ENCODE results near the gene GRID2.
"Not testable (repeated sequence)": the region's sequence is repeated elsewhere in the genome, so short reads cannot be mapped to it uniquely, and the experiment has no call there.

GRID2 gene

DNA sequence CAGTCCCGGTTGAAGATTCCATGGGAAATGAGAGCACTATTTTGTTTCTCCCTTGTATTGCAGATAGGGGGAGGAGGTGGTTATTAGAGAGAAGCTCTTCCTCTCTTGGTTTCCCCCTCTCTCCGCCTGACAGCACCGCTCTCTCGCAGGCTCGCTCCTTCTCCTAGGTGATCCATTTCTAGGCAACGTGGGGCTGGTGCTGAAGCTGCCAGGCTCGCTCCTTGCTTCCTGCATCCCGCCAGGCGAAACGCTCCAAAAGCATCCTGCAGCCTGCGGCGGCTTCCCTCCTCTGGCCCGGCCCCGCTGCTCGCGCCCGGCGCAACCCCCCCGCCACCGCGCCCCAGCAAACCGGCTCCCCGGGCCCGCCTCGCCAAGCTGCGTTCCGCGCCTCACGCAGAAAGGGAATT, at the start of gene GRID2:
TSS of gene GRID2 (plus strand) at position 346 of the 407 bp plus-strand sequence.
- no peak for DNase-seq (ENCODE audit: low spot score)

DNA sequence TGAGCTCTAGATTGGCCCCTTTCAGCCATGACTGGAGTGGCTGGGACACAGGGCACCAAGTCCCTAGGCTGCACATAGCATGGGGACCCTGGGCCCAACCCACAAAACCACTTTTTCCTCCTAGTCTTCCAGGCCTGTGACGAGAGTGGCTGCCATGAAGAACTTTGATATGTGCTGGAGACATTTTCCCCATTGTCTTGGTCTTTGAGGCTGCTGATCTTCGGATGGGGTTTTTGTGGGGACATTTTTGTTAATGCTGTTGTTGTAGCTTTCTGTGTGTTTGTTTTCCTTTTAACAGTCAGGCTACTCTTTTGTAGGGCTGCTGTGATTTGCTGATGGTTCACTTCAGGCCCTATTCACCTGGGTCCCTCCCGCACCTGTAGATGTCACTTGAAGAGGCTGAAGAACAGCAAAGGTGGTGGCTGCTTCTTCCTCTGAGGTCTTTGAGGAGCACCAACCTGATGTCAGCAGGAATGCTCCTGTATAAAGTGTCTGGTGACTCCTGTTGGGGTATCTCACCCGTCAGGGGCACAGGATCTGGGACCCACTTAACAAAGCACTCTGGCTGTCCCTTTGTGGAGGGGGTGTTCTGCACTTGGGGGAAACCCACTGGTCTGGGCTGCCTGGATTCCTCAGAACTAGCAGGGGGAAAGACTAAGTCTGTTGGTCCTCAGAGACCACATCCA, 49.6 kb upstream of the GRID2 start:
- no peak for DNase-seq (ENCODE audit: low spot score)

DNA sequence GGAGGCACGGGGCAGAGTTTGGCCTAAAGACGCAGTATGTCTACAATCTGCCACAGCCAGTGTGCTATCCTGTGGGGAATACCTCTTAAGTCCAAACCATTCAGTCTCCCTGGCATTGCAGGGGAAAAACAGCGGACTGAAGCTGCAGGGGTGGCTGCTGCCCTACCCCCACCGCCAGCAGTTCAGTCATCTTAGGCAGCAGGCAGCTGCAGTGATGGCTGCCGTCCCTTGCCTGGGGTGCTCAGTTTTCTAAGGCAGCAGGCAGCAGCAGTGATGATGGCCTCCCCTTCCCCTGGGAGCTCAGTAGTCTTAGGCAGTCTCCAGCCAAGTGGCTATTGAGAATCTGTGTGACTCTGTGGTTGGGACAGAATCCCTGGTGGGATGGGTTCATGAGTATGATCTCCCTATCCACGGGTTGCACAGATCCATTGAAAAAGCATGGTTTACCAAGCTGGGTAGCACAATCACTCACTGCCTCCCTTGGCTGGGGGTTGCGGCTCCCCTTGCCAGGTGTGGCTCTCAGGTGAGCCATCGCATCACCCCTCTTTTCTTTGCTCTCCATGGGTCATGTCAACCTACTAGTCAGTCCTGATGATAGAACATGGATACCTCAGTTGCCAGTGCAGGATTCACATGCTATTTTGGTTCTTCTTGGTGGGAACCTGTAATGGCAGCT, 48.9 kb upstream of the GRID2 start:
- DNase-seq (ENCODE audit: low spot score): no peak

DNA sequence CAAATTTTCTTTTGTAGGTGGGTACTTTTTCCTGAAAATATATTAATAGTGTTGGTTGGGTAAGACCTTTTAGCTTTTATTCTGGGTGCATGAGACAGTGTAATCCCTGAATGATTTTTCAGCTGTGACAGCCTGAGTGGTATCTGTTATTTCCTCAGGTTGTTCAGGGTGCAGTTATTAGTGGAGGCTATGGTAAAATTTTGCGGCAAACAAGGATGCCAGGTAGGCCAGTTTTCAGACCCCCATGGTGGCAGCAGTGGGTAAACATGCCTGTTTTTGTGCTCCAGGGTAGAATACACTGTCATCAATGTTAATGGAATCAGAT, 47.9 kb upstream of the GRID2 start:
- no peak for DNase-seq (ENCODE audit: low spot score)

DNA sequence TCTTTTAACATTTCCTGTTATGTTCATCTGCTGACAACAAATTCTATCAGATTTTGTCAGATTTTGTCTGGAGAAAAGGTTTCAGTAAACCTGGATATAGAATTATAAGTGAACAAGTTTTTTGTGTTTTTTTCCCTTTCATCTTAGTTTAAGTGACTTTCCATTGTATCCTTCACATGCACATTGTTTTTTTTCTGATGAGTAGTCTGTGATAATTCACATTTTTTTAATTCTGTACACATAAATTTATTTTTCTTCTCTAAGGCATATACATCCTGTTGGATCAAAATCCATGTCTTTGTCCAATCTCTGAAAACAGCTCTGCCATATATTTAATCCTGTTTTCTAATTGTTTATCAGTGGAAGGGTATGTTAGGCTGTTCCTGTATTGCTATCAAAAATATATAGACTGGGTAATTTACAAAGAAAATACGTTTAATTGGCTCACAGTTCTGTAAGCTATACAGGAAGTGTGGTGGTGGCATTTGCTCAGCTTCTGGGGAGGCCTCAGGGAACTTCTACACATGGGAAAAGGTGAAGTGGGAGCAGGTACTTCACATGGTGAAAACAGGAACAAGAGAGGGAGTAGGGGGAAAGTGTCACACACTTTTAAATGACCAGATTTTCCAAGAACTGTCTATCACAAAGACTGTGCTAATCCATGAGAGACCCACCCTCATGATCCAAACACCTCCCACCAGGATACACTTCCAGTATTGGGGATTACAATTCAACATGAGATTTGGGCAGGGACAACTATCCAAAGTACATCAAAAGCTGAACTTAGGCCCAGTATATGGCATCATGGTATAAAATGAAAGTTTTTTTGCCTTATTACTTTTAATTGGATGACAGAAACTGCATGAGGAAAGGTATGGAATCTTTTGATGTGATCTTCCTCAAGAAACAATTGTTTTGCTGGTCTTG, 45.6 kb upstream of the GRID2 start:
- DNase-seq (ENCODE audit: low spot score): no peak

DNA sequence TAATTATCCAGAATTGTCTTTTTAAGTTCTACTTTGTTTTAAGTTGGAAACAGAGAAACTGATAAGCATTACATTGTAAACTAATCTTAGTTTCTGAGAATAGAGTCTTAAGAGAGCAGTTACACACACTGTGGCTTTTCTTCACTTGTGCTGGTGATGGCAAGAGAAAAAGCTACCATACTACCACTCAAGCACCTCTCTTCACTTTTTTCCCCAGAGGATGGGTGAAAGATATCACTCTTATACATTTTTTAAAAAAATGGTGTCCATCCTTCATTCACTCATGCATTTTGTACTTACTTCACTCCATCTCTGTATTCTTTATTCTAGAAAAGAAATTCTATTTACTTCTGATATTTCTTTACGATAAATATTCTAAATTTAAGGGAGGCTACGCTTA, 42.5 kb upstream of the GRID2 start:
- DNase-seq (ENCODE audit: low spot score): no peak

DNA sequence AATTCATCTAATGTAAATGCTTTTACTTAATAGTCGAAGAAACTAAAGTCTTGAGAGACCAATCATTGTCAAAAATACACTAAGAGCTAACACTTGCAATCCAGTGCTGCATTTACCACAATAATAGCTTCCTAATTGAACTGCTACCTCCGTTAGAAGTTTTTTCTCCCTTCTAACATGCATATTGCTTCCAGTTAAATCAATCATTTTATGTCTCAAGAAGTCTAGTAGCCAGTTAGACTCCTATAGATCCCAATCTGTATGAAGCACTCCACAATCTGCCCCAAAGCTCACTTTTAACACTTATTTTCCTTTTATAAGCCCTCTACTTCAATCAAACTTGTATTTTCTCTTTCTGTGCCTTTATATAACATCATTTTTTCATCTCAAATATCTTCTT, 41.4 kb upstream of the GRID2 start:
- no peak for DNase-seq (ENCODE audit: low spot score)

DNA sequence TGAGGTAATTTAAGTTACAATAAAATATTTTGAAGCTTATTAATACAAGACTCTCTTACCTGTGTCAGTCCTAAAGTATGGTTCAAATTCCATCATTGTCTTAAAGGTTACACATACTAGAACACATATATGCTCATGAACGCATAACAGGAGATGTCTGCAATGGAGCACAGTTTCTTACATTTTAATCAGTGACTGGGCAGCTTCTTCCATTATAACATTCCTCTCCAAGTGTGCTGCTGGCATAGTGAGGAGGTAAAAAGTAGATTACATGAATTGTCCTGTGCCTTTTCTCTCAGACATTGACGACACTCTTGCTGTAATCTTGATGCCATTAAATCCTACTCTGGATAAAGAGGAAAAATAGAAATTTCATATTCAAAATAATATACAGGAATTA, 40.8 kb upstream of the GRID2 start:
- DNase-seq (ENCODE audit: low spot score): no peak

DNA sequence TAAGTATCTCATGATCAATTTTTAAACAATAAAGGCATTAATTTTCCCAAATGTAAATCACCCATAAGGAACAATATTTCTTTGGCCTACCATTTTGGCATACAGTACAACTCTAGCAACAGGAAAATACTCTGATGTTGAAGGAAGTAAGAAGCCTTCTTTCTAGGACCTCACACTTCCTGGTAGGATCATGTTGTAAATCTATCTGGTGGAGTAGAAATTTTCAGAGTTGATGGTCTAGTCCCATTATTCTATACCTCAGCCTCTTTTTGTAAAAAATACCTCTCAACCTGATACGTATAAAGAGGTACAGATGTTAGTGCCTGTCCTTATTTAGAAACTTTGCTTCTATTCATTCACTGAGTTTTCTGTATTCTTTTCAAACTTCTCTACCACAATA, 40.2 kb upstream of the GRID2 start:
- DNase-seq (ENCODE audit: low spot score): no peak

DNA sequence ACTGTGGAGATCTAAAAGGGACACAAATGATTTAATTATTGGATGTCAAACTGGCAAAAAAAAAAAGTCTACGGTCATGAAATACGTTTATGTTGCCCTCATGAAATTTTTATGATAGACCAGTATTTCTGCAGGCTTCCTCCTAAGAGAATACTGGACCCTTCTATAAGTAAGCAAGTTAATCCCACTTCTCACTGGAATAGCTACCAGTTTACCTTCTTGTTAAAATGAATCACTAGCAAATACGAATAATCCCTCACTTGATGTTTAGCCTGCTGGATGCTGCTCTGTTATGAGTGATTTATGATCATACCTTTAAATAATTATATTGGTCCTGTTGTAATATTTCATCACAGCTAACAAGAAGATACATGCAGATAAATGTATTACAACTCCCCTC, 39.6 kb upstream of the GRID2 start:
- DNase-seq (ENCODE audit: low spot score): no peak

DNA sequence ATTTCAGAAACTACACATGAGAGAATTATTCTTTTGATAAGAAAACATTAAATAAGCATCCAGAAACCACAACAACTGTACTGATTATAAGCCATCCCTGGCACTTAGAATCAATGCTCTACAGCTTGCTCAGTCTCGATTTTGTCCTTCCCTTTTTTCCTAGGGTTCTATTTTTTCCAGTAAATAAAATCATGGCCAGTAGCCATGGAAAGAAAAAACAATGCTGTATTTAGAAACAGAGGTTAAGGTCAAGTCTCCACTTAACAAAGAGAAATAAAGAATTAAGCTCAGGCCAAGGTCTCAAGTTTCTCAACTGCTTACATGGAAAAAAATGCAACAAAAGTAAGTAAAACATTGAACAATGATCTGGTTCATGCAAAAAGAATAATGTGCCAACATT, 38.7 kb upstream of the GRID2 start:
- DNase-seq (ENCODE audit: low spot score): no peak

DNA sequence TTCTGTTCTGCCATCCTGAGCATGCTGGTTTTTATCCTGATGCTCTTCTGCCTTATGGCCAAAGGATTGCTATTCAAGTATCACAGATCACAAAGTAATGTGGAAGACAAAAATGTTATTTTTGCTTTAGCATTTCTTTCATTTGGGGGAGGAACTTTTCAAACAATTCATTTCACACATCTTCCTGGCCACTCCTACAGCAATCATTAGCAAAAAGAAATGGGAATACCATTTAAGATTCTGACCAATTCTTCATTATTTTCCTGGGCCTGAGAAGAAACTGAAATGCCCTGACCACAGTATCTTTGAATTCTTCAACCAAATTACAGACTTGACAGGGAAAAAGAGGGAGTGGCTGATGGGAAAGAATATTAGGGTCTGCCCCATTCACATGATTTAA, 38.0 kb upstream of the GRID2 start:
- DNase-seq (ENCODE audit: low spot score): no peak

DNA sequence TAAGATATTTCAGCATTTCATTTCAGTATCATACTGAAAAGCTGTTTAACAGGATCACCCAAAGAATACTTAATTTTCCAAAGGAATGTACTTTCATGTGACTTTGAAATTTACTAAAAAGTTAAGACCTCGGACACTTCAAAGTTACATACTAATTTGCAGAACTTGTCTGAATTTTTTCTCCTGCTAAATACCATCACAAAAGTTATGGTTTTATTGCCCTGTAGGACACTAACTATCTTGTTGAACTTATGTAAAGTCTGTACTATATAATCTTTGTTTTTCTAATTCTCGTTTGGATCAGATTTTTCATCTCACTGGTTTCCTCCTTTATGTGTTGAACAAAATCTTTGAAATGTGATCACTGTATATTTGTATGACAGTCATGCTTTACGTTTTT, 37.2 kb upstream of the GRID2 start:
- DNase-seq (ENCODE audit: low spot score): no peak

DNA sequence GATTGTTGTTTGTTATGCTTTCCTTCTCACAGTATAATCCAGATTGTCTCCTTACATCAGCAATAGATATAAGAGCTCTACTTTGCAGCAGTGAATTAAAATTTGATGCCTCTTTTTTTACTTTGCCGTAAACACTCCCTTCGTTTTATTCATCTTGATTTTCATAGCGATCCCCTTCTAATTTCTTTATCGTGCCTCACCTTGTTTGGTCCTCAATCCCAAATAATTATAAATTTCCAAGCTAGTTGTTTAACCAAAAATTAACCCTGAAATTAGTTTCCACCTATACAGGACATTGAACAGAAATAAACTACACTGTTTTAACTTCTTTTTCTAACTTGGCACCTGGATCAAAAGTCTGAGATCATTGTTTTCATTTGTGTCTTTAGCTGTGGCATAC, 35.1 kb upstream of the GRID2 start:
- no peak for DNase-seq (ENCODE audit: low spot score)

DNA sequence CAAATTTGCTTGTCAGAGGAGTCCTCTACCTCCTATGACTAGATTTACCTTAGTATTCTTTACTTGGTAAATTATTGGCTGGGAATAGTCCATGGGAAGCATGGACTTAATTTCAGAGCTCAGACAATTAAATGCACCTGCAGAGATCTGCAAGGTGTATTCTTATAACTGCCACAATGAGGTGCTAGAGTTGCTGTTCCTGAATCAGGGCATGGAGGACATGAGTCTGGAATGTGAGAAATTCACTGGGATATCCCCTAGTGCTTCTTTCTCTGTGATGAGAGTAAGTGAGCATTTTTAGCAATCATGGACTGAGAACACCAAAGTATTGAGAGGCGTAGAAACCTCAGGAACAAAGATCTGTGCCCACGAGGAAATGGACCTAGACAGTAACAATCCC, 32.9 kb upstream of the GRID2 start:
- DNase-seq (ENCODE audit: low spot score): no peak

DNA sequence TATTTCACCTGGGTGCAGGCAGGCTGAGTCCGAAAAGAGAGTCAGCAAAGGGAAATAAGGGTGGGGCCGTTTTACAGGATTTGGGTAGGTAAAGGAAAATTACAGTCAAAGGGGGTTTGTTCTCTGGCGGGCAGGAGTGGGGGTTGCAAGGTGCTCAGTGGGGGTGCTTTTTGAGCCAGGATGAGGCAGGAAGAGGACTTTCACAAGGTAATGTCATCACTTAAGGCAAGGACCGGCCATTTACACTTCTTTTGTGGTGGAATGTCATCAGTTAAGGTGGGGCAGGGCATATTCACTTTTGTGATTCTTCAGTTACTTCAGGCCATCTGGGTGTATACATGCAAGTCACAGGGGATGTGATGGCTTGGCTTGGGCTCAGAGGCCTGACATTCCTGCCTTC, 32.2 kb upstream of the GRID2 start:
- DNase-seq (ENCODE audit: low spot score): not testable (repeated sequence)

DNA sequence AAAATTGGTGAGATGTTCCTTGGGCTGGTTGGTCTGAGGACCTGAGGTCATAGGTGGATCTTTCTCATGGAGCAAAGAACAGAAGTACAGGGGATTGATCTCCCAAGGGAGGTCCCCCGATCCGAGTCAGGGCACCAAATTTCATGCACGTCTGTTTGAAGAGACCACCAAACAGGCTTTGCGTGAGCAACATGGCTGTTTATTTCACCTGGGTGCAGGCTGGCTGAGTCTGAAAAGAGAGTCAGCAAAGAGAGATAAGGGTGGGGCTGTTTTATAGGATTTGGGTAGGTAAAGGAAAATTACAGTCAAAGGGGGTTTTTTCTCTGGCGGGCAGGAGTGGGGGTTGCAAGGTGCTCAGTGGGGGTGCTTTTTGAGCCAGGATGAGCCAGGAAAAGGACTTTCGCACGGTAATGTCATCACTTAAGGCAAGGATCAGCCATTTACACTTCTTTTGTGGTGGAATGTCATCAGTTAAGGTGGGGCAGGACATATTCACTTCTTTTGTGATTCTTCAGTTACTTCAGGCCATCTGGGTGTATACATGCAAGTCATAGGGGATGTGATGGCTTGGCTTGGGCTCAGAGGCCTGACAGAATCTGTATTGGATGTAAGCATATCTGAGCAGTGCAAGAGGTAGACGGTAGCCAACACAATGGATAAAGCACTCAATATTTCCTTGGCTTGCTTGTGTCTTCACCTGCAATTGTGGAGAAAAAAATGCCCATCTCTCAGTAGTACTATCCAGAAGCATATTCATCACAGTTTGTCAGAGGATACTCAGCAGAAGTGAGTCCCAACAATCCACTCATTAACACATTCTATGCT, 26.5 kb upstream of the GRID2 start:
- DNase-seq (ENCODE audit: low spot score): not testable (repeated sequence)

DNA sequence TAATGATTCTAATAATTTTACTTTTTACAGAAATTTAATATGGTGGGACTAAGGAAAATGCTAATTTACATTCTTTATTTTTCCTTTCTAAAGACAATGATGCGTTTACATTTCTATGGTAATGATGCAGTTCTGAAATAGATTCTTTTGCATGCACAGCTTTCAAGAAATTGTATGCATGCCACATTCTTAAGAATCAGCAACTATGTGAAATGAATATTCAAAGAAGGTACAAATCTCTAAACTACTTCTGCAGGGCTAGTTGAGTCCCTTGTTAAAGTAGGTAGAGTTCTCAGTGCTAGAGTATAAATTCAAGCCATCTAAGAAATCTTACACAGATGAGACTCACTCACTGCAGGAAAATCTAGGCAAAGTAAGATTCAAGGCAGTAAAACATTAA, 24.5 kb upstream of the GRID2 start:
- no peak for DNase-seq (ENCODE audit: low spot score)

DNA sequence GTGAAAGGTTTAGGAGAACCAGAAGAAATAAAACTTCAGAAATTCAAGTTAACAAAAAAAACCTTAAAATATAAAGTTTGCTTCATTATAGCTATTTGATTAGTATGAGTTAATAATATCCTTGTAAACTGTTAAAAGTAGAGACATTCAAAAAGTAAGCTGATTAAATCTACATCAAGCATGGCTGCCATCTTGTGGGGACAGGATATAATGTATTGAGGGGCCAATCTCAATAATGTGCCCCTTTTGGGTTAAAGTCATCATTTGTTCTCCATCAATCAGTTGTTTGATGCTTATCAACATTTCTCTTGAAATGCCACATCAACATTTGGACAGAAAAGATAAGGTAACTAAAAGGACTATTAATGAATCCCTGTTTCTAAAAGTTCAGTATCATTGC, 4.6 kb upstream of the GRID2 start:
- DNase-seq (ENCODE audit: low spot score): no peak

DNA sequence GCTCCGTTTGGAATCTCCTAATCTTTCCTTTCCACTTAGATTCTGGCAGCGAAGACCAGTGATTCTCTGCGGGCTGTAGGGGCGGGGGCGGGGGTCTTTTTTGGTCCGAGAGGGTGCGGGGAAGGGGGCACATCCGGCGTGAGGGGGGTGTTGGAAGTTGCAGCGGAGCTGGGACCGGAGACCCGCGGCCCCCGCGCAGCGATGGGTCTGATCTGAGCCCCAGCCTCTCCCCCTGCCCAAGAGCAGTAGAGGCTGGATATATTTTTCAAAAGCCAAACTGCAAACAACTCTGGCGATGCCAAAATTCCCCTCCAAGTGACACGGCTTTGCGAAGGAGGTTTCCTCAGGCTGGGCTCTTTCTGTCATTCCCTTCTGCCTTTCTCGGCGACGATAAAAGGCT, 355 bp downstream of the GRID2 start:
- DNase-seq (ENCODE audit: low spot score): no peak

DNA sequence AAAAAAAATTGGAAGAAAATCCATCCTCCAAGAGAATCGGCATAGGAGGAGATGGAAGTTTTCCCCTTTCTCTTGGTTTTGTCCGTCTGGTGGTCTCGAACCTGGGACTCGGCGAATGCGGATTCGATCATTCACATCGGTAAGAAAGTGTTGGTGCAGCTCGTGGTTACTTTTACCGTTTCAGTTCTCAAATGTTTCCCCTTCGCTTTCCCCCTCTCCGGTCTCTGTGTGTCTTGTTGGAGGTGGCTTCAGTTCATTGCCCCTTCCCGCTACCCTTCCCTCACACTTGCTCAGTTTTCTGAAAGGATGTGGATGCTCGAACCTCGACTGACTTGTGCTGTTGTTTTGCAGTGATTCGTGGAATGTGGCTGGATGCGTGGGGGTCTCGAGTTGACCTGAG, 840 bp downstream of the GRID2 start:
- no peak for DNase-seq (ENCODE audit: low spot score)

DNA sequence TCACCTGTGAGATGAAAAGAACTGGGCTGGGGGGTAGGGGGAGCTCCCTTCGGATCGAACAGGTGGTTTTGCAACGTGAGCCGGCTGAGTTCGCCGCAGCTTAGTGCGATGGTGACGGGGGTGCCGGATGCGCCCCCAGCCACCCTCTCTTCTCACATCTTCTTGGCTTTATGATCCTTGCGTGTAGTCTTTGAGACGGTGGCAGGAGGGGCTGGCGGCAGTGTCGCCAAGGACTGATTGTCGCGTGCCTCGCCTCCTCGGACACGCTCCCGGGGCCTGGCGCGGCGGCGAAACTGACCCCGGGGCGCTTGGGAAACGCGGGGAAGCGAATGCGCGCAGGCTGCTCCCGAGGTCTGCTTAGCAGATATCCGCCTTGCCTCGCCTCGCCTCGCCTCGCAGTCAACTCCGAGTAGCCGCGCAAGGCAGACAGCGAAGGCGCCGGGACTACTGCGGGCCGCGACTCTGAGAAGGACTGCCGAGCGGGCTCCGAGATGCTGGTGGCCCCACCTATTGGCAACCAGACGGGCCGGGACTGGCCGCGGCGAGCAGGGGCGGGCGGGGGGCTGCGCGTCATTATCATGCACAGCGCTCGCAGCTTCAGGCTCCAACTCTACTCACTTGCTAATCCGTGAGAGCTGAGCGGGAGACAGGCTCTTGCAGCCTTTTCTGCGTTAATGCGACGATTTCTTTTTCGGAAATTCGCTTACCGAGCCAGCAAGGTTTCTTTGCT, 1.5 kb downstream of the GRID2 start:
- no peak for DNase-seq (ENCODE audit: low spot score)

Measured in activated CD4-positive, alpha-beta T cell treated with anti-CD3 and anti-CD28 coated beads, Interleukin-2, Interleukin-4, amounts not matched to agents 100 ng/mL and 50 ng/mL, durations not matched to agents 16 hours and 8 hours (primary cell).